Astrocyte of the cerebellum (primary cell): Measurements from ENCODE around the gene C16orf96.

Experiments
- DNase-seq: peaks from one replicate; pipeline ENCODE4 v3.0.0-alpha.2; 2011; ENCODE audit warnings: low read depth
- H3K4me3 ChIP-seq: 2 replicates; pipeline ENCODE4 v1.5.1; 2011; ENCODE audit warnings: mild to moderate bottlenecking, low read depth, low read length, moderate library complexity
- in situ Hi-C: cut with HindIII; loops from 2 replicates; pipeline ENCODE4 v1.10.0; 2017; ENCODE audit warnings: low sequenced_read_pairs
- TF ChIP-seq, protein P1 (sequence below): IDR thresholded peaks from 2 replicates; pipeline ENCODE4 v1.5.1; 2012; ENCODE audit warnings: low read length, low read depth, moderate library complexity, mild to moderate bottlenecking; ENCODE audit errors: missing control alignments

C16orf96 gene

DNA sequence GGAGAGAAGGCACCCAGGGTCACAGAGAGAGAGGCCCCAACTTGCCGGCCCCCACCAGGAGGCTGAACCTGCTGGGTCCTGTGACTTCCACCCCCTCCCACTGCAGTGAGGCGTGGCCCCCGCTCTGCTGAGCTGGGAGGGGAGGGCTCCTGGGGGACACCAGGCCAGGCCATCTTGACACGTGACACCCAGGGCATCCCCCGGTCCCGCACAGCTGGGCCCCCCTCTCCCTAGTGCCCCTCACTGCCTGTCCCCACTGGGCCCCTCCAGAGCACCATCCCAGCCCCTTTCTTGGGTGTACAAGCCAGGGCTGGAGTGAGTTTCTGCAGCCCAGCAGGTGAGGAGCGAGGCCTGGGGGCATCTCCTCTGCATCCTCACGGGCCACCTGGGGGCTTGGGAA lies 46.2 kb downstream of the C16orf96 start:
- in situ Hi-C loops: no loop called here
- TF ChIP-seq, protein P1, sequence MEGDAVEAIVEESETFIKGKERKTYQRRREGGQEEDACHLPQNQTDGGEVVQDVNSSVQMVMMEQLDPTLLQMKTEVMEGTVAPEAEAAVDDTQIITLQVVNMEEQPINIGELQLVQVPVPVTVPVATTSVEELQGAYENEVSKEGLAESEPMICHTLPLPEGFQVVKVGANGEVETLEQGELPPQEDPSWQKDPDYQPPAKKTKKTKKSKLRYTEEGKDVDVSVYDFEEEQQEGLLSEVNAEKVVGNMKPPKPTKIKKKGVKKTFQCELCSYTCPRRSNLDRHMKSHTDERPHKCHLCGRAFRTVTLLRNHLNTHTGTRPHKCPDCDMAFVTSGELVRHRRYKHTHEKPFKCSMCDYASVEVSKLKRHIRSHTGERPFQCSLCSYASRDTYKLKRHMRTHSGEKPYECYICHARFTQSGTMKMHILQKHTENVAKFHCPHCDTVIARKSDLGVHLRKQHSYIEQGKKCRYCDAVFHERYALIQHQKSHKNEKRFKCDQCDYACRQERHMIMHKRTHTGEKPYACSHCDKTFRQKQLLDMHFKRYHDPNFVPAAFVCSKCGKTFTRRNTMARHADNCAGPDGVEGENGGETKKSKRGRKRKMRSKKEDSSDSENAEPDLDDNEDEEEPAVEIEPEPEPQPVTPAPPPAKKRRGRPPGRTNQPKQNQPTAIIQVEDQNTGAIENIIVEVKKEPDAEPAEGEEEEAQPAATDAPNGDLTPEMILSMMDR: no peak
- H3K4me3 ChIP-seq: no peak overlapping the region
- no peak for DNase-seq

DNA sequence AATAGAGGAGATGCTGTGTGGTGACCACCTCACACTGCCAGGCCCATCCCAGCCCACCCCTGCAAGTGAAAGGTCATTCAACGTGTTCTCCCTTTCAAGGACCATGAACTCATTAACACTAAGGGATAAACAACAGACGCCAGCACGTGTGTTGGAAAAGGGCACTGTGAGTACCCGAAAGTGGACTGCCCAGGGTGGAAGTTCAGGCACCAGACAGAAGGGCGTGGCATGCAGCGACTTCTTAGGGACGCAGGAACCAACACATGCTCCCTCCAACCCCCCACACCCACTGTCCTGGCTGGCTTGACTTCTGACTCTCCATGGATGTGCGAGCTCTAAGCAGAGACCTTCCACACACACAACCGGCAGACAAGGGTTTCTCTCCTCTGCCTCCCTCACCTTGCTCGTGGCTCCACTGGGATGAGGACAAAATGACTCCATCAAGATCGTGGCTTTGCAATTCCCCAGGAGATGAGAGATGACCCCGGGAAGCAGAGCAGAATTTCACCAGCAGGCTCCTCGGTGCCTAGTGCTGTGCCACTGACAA lies 47.6 kb downstream of the C16orf96 start:
- DNase-seq: no peak
- in situ Hi-C loops: no loop called here
- no peak overlapping the region for H3K4me3 ChIP-seq
- TF ChIP-seq, protein P1: no peak

DNA sequence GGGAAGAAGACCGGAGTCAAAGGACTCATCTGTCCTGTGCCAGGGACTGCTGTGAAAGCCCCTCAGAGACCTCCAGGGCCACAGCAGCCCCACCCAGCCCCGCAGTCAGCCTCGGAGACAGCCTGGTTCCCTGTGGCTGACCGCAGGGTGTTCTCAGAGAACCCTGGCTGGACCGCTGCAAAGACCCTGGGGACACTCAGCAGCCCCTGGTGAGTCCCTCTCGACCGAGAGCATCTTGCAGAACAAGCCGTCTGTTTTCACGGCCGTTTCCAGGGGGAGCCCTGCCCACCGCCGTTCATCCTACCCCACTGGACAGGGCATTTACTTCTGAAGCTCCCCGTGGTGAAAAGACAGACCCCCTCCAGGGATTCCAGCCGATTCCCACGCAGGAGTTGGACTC lies 48.3 kb downstream of the C16orf96 start:
- TF ChIP-seq, protein P1: no peak
- DNase-seq: no peak
- no peak overlapping the region for H3K4me3 ChIP-seq
- in situ Hi-C loops: no loop called here

DNA sequence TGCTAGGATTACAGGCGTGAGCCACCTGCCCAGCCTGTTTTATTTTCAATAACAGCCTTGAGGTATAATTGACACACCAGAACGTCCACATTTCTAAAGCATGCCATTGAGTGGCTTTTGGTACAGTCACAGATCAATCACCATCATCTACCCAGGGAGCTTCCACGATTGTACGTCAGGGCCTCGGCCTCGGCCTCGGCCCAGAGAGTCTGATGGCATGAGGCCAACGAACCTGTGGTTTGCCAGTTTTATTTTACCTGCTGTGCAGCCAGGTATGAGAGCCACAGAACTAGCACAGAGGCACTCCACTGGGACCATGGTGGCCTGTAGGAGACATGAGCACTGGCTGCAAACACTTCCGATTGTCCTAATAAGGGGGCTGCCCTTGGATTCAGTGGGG lies 50.2 kb downstream of the C16orf96 start:
- TF ChIP-seq, protein P1: no peak
- no peak overlapping the region for H3K4me3 ChIP-seq
- in situ Hi-C loops: no loop called here
- no peak for DNase-seq

DNA sequence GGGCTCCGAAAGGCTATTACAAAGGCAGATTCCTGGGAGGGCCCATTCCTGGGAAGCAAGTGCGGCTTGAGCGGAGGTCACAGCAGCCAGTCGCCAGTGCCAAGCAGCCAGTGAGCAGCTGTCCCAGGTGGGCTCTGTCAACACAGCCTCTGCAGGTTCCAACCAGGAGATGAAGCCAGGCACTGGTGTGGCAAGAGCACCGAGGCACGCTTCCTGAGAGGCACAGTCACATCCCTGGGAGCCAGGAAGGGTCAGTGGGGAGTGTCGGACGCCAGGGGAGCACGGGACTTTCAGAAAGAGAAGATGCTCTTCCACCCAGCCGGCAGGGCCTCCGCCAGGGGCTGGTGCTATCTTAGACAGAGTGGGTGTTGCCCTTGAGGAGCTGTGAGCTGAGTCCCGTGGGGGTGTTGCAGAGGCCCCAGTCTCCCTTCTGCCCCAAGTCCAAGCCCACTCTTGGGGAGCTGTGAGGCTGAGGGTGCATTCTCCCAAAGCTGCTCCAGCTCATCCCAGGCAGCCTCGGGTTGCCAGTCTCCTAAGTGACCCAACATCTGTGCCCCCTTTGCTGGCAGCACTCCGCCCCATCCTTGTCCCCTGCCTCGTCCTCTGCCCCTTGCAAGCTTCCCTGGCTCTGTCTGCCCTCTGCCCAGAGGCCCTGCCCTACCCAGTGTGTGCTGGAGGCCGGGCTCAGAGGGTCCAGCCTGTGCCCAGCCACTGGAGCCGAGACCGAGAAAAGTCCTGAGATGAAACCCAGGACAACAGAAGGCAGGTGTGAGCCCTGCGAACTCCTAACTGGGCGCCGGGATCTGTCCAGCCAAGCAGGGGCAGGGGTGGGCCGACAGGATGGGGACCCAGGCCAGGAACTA lies 51.9 kb downstream of the C16orf96 start:
- TF ChIP-seq, protein P1: no peak
- in situ Hi-C loops: no loop called here
- DNase-seq: no peak
- no peak overlapping the region for H3K4me3 ChIP-seq

DNA sequence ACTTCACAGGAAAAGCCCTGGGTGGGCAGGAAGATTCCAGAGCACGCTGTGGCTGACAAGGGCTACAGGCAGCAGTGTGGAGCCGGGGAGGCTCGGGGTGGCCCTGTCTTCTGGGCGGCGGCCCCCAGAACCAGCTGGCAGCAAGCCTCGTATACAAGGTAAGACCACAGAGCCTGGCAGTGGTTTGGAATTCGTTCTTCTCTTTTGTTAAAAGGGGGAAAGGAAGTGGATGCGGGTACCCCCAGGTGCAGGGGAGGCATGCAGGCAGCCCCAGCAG lies 52.5 kb downstream of the C16orf96 start:
- no peak overlapping the region for H3K4me3 ChIP-seq
- in situ Hi-C loops: no loop called here
- no peak for DNase-seq
- TF ChIP-seq, protein P1: no peak
